GM10847 (cell line): ENCODE data around the gene TPX2.

Experiments
- POLR2A ChIP-seq: IDR thresholded peaks from 2 replicates; pipeline ENCODE4 v1.6.1; 2011; ENCODE audit not compliant: insufficient read length; ENCODE audit errors: extremely low read depth

Gene TPX2

DNA sequence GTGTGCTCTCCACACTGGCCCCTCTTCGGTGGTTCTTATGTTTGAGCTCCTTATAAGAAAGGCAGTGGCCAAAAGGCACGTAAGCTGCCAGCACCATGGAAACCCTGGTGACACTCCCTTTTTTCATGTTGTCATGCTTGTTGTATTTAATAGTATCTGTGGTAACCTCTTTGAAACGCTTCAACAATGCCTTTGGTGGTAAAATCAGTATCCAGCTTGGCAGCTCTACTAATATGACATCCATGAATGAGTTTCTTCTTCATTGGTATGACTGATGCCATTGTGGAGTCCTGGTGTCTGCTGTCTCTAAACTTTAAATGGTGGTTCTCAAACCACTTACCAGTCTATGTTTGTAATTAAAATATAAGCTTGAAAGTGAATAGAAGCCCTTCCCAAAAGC lies 69.4 kb downstream of the TPX2 start:
- no peak for TF ChIP-seq POLR2A

DNA sequence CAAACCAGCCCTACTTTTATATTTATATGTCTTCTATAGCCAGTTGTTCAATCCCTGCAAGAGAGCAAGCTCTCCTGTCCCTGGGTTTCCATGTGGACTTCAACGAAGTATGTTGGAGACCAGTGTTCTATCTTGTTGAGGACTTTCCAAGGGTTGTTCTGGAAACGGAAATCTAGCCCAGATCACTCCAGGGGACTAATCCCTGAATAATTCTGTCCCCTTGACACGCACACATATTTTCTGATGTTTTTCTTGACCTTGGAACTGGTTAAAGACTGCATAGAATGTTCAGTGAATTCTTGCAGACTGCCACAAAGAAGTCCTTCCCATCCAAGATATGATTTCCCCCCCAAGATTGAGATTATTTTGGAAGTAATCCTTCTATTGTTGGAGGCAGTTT lies 70.6 kb downstream of the TPX2 start:
- no peak for TF ChIP-seq POLR2A

DNA sequence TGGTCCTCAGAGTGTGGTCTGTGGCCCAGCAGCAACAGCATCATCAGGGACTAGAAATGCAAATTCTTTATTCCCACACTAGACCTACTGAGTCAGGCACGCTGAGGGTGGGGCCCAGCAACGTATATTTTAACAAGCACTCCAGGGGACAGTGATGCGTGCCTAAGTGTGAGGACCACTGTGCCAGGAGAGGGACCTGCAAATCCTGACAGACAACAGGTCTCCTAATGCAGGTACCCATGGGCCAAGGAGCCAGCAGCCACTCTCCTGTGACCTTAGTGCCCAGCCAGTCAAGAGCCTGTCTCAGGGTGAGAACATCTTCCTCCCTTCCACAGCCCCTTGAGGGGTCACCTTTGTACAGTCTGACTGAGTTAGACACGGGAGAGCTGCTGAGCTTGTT lies 72.1 kb downstream of the TPX2 start:
- no peak for TF ChIP-seq POLR2A

DNA sequence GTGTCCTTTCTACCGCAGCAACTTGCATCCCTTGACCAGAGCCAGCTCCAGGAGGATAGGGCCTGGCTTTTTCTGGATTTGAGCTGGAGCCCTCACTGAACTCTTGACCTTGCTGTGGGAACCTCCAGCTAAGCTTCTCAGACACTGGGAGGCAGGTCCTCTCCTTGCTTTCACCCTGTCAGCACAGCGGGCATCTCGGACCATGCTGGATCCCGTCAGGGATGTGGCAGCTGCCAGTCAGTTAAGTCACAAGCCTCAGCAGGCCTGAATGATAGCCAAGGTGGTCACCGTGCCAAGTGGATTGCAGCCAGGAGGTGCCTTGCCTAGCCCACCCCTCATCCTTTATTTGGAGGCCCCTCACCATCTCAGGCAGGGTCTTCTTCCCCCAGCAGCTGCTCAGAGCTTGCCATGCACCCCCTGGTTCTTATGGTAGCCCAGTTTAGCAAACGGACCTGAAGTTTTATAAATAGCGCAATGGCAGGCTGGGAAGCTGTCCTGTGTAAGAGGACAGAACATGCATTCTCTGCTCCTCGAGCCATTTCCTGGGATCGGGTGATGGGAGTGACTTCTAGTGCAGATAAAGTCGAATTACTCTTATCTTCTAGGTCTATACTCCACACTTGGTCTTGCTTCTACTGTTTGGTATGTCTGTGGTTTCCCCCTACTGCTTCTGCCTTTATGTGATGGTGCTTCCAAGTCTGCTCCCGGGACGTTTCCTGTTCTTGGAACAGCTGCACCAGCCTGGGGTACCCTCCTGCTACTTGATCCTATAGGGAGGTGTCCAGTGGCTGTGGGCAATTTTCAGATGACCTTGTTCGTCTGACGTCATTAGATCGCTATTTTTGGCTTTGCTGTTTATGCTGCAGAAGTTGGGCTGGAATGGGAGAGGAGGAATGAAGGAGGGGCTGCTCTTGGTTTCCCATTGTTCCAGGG lies 73.0 kb downstream of the TPX2 start:
- no peak for TF ChIP-seq POLR2A

DNA sequence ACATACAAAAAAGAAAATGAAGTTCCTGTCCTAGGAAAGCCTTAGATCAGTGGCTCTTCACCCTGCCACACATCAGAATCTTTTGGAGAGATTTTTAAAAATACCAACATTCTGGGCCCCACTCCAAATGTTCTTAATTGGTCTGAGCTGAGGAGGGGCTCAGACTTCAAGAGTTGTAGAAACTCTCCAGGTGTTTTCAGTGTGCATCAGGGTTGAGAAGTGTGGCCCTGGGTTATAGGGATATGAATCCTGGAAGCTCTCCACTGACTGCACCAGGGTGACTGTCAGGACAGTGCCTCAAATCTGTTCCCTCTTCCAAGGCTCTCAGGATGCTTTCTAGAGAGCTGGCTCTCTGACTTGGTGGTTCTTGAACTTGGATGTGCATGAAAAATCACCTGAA lies 74.5 kb downstream of the TPX2 start:
- TF ChIP-seq POLR2A = no peak

DNA sequence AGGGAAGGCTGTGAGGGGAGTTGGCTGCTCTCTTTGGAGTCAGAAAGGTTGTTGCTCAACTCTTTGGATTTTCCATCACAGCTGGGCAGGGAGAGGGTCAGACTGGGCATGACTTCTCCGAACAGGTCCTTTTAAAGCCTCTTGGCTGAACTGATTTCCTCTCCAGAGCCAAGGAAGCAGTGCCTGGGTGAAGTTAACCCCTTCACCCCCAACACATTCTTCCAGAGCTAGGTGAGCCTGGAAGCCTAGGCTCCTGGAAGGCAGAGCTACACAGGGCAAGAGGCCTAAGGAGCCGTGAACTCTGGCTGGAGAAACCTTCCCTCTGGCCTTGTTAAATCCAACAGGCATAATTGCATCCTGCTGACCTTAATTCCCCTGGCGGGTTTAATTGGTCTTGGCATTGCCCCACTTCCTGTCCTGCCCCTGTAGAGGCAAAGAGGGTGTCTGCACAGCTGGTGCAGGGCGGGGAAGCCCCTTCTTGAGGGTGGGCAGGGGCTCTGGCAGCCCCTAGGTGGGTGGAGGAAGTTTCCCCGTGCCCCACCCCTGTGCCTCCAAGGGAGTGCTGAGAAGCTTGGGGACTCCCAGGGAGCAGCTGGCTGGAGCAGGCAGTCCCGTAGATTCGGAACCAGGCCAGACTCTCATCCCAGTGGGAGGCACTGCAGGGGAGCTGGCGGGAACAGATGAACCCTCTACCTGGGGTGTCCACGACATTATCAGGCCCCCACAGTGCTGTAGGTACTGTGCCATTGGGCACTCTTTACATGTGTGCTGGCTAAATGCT lies 76.5 kb downstream of the TPX2 start:
- no peak for TF ChIP-seq POLR2A

DNA sequence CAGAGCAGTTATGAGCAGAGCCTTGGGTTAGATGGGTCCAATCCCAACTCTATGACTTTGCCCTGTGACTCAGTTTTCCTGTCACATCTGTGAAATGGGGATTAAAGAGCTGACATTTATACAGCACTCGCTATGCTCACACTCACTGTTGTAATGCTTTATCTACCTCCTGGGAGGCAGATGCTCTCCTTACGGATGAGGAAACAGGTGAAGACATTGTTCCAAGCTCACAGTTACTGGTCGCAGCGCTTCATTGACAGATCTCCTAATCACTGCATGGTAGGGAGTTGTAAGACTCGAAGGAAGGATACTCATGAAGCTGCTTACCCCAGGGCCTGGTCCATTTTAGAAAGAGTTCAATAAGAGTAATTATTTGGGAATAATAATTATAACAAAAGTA lies 77.1 kb downstream of the TPX2 start:
- TF ChIP-seq POLR2A = no peak

DNA sequence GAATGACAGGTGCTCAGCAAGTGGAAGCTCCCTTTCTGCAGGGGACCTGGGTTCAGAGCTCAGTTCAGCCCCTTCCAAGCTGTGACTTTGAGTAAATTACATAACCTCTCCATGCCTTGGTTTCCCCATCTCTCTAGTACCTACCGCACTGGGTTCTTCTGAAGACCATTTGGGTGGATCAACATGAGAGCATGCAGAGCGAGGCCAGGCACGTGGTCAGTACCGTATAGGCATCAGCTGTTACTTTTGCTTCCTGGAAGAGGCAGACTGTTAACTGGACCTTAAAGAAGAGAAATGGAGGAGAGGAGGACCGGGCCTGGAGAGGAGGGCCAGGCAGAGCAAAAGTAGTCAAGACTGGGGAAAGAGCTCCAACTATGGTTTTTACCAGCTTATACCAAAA lies 78.4 kb downstream of the TPX2 start:
- no peak for TF ChIP-seq POLR2A

DNA sequence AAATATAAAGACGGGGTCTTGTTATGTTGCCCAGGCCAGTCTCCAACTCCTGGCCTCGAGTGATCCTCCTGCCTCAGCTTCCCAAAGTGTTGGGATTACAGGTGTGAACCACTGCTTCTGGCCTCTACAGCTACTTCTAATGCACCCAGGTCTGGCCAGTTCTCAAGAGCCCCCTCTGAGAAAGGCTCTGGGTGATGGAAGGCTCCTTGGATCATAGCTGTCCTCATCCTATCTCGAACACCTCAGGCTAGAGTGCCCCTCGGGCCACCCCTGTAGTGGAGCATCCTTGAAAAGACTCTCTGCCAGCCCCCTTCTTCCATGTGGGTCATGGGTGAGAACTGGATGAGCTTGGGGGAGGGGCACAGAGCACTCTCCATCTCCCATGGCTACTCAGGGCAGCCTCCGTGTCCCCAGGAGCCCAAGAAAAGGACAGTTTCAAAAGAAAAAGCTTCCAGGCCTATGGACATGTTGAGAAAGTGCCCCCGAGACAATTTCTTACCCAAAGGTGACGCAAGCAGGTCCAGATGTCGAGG lies 79.4 kb downstream of the TPX2 start:
- TF ChIP-seq POLR2A = no peak

DNA sequence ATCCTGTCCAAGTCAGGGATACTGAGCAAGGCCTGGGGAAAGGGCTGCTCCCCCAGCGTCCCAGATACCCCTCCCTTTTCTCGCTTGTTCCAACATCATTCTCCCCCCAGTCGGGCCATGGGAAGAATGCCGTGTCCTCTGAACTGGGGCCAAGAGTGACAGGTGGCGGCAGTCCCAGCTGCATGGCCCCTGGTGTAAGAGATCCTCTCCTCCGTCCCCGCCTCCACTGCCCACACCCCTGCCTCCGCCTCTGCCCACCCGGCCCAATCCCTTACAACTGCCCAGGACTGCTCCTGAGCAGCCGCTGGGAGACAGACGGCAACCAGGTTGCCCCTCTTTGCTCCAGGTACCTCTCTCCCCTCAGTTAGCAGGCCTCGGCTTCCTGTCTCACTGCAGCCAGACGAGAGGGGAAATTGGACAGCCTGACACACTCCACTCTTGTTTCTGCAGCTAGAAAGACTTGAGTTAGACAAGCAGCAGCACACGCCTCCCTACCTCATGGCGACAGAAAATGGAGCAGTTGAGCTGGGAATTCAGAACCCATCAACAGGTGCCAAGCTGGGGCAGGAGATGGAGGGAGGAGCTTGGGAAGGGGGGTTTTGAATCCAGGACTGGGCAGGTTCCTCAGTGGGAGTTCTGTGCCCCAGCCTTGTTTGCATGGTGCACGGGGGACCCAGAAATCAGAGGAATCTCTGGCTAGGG lies 80.1 kb downstream of the TPX2 start, which contains the start of gene MYLK2:
Gene MYLK2 (plus strand): TSS at position 274 of the 702 bp plus-strand sequence. CDS start 225 bp downstream, at position 499.
- TF ChIP-seq POLR2A = no peak

DNA sequence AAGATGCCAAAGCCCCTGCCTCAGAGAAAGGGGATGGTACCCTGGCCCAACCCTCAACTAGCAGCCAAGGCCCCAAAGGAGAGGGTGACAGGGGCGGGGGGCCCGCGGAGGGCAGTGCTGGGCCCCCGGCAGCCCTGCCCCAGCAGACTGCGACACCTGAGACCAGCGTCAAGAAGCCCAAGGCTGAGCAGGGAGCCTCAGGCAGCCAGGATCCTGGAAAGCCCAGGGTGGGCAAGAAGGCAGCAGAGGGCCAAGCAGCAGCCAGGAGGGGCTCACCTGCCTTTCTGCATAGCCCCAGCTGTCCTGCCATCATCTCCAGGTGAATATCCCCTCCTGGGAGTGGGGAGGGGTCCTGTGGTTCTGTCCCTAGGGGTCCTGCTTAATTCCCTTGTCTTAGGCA lies 81.1 kb downstream of the TPX2 start:
- no peak for TF ChIP-seq POLR2A

DNA sequence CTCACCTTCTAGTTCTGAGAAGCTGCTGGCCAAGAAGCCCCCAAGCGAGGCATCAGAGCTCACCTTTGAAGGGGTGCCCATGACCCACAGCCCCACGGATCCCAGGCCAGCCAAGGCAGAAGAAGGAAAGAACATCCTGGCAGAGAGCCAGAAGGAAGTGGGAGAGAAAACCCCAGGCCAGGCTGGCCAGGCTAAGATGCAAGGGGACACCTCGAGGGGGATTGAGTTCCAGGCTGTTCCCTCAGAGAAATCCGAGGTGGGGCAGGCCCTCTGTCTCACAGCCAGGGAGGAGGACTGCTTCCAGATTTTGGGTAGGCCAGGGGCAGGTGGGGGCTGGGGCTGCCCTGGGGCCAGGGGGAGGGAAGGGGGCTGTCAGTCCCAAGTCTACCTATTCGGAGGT lies 82.3 kb downstream of the TPX2 start:
- no peak for TF ChIP-seq POLR2A

DNA sequence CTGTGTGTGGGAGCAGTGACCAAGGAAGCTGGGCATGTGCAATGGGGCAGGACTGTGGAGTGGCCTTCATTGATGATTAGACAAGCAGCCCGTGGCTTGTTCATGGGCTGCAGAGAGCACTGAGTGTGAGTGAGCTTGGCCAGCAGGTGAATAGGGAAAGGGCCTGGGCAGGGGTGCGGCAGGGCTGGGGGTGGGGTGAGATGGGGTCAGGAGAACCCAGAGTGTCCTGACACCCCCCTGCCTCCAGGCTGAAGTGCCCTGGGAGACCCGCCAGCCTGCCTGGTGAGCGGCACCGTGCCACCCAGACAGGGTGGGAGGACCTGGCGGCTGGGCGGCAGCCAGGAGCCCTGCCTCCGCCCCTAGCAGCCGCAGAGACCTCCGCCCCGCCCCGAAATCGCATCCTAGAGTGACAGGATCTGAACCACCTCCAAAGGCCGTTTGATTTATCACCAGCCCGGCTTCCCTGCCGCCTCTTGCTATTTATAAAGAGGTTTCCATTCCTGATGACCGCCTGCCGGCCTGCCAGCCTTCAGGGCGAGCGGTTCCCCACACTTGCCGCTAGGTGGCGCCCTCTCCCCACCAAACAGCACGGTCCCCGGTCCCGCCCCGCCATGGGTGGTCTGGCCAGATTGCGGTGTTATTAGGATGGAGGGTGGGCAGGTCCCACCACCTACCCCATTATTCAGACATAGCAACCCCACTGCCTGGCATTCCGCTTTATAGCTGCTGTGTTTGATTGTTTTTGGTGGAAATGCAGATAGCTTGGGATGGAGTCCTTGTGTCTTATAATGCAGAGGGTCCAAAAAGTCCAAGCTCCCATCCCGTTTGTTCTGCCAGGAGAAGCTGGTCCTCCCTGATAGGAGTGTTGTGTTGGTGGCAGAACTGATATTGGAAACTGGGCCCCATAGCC lies 83.6 kb downstream of the TPX2 start:
- no peak for TF ChIP-seq POLR2A

DNA sequence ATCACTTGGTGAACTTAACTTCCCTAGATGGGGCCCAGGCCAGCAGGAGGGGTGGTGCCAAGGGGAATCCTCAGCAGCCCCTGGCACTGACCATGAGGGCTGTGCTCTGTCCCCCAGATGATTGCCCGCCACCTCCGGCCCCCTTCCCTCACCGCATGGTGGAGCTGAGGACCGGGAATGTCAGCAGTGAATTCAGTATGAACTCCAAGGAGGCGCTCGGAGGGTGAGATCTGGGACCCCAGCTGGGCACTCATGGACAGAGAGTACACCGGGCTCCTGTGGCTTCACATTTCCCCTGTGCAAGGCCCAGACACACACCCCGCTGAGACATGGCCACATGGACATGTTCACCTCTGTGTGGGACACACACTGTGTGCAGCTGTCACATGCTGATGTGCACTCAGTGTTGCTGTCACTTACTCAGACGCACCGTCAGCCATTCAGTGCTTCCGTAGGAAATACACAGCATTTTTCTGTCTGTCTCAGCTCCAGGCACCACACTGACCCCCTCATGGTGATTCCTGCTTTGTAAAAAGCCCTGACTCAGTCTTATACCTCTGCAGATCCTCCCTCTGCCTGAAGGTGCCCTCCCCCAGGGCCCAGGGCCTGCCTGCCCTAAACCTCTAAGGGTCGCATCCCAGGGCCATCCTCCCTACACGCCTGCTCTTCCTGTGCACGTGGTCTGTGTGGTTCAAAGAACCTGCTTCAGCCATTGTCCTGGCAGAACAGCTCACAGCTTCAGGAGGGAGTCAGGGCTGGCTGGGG lies 84.5 kb downstream of the TPX2 start:
- no peak for TF ChIP-seq POLR2A

DNA sequence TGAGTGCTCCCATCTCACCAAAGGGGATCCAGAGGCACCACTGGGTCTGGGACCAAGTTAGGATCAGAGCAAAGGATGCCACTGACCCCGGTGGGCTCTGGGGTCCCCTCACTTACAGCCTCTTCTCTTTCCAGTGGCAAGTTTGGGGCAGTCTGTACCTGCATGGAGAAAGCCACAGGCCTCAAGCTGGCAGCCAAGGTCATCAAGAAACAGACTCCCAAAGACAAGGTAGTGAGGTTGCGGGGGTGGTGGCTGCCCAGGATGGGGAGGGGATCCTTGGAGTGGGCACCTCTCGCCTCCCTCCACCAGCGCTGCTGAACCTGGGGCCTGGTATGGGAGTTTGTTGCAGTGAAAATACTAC lies 85.0 kb downstream of the TPX2 start:
- TF ChIP-seq POLR2A = no peak
